Left hindlimb (tissue), 1 donor: ENCODE measurements around the gene BPHL.
"Not testable (repeated sequence)": the region's sequence is repeated elsewhere in the genome, so short reads cannot be mapped to it uniquely, and the experiment has no call there.

Experiments
- DNase-seq: peaks from one replicate; pipeline ENCODE4 v3.0.0-alpha.2; 2018

The BPHL gene

DNA sequence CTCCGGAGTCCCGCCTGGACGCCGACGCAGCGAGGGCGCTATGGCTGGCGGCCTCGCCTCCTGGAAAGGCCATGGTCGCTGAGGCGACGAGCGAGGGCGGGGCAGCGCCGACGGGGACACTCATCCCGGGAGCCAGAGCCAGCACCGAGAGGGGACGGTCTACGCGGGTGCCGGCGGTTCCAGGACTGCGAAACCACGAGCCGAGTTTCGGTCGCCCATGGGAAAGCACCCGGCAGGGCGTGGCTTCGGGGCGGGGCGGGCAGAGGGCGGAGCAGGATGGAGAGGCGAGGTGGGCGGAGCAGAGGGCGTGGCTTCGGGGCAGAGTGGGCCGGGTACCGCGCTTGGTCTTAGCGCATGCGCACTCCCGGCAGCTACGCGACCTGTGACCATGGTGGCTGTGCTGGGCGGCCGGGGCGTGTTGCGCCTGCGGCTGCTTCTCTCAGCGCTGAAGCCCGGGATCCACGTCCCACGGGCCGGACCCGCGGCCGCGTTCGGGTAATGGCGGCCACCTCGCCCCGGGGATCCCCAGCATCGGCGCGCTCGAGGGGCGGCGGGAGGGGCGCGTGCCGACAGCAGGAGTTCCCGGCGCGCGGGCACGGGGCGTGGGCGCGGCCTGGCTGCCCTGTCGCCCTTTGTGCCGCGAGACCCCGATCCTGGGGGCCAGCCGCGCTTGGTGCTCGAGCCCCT is at the start of gene BPHL:
BPHL (plus strand) TSS at position 359 of the 687 bp plus-strand sequence; CDS start at position 389, 30 bp downstream.
- DNase-seq: peak; percentile 98

GRCh38 chr6:3071568-3071967 is 46.9 kb upstream of the BPHL start:
- DNase-seq: no peak

DNA sequence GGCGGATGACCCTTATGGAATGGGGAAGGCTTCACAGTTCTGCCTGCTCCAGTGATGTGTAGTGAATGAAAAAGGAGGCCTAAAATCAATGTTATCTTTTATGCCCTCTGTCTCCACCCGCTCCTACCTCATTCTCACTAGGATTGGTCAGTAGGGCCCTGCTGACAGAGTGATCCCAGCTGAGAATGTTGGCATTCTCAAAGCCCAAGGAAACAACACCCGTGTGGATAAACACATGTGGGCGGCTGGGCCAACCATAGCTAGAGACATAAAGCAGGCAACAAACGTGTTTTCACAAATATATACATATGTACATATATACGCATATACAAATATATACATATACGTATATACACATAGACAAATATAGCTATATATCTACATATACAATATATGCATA is 45.7 kb upstream of the BPHL start:
- no peak for DNase-seq

DNA sequence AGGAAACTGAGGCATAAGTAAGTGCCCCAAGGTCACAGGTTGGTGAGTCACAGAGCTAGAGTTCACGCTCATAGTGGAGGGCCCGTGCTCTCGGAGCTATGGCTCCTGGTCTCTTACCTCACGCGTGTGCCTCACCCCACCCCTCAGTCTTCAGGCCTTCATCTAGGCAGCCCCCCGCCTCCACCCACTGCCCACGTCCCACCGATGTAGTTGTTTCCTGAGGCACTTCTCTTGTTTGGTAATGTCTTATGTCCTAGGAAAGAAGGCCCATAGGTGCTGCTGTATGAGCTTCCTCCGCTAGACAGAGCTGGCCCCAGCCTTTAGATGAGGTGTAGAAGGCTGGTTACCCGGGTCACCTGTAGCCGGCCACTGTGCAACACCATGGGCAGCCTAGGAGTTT is 45.1 kb upstream of the BPHL start:
- DNase-seq: no peak

GRCh38 chr6:3075772-3076113 is 42.8 kb upstream of the BPHL start:
- DNase-seq: no peak

DNA sequence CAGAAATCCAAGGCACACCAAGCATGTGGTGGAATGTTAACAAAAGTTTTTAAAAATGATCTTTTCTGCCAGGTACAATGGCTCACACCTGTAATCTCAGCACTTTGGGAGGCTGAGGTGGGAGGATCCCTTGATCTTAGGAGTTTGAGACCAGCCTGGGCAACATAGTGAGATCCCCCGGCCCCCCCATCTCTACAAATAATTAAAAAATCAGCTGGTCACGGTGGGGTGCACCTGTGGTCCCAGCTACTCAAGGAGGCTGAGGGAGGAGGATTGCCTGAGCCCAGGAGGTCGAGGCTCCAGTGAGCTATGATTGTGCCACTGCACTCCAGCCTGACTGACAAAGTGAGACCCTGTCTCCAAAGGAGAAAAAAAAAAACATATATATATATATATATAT is 42.2 kb upstream of the BPHL start:
- no peak for DNase-seq

DNA sequence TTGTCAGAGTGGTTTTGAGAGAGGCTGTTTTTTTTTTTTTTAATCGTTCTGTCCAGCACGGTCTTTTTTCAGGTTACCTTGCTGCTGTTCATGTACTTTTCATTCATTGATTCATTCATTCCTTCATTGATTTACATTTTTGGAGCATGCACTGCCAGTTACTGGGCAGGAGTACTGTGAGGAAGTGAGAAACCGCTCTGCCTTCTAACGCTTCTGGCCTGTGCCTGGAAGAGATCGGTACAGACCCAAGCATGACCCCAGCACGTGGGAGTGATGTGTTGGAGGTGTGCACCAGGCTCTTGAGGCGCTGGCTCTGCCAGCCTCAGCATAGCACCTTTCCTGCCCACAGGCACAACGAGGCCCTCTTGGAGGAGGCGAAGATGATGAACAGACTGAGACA is 41.1 kb upstream of the BPHL start:
- no peak for DNase-seq

DNA sequence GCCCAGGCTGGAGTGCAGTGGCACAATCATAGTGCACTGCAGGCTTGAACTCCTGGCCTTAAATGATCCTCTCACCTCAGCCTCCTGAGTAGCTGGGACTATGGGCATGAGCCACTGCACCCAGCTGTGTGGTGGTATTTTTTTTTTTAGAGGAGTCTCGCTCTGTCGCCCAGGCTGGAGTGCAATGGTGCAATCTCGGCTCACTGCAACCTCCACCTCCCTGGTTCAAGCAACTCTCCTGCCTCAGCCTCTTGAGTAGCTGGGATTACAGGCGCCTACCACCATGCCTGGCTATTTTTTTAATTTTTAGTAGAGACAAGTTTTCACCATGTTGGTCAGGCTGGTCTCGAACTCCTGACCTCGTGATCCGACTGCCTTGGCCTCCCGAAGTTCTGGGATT is 39.6 kb upstream of the BPHL start:
- DNase-seq: not testable (repeated sequence)

- DNase-seq: no peak
These were observed 38.8 kb upstream of the BPHL start for GRCh38 chr6:3079682-3080081.

DNA sequence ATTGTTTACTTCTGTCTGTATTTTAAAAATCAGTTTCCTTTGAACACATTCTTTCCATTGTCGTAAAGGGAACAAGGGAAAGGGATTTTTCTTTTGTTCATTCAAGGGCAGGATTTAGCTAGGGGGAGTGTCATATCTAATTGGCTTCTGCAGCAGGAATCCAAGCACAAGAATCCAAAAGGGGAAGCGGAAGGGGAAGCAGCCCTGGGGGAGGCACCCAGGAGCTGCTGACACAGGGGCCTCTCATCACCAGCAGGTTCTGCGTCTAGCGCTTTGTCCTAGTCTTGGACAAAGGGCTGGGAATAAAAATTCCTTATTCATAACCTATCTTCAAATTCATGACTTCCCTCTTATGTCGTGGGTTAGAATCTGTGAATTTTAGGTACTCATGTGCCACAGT is 36.6 kb upstream of the BPHL start:
- no peak for DNase-seq

DNA sequence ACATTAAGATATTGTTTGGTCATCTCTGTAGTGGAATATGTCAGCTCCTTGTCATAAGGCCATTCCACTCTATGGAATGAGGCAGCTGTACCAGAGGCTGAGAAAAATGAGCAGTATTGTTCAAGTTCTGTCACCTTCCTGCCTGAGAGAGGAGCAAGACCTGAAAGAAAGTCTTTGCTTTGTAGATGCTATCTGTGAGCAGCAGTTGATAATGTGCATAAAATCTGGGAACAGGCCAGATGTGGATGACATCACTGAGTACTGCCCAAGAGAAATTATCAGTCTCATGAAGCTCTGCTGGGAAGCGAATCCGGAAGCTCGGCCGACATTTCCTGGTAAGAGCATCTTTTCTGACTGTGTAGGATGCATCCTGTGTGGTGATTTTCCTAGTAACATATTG is 33.4 kb upstream of the BPHL start:
- DNase-seq: no peak

DNA sequence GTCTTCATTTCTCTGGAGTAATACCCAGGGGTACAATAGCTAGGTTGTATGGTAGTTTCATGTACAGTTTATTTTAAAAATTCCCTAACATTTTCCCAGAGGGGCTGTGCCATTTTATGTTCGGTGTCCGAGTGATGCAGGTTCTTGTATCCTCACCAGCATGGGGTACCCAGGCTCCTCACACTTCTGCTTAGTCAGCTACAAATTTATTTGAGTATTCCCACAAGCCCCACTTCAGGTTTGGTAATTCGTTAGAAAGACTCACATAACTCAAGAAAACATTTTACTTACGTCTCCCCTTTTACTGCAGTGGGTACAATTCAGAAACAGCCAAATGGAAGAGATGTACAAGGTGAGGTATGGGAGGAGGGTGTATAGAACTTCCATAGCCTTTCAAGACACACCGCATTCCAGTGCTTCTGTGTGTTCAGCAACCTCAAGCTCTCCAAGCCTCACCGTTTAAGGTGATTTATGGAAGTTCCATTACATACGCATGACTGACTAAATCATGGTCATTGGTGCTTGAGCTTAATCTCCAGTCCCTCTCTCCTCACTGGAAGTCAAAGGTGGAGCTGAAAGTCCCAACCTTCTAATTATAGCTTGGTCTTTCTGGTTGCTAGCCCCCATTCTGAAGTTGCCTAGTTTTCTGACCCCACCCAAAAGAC is 32.1 kb upstream of the BPHL start:
- no peak for DNase-seq

DNA sequence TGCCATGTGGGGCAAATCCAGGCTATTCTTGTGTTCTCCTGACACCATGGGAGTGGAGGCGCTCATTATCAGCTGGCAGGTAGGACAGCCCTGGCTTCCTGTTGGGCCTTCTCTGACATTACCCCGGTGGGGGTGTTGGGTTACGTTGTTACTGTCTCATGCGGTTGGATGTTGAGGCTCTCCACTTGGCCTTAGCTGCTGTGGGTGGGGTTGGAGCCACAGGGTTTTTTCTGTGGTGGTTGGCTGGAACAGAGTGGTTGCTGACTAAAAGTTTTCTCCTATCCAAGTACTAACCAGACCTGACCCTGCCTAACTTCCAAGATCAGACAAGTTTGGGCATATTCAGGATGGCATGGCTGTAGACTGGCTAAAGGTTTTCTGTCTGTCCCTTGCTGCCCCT is 30.1 kb upstream of the BPHL start:
- DNase-seq: peak; percentile 41

- DNase-seq: peak; percentile 42
These were observed 29.5 kb upstream of the BPHL start for GRCh38 chr6:3088968-3089367.

GRCh38 chr6:3090013-3090412 is 28.5 kb upstream of the BPHL start:
- no peak for DNase-seq

- DNase-seq: no peak
These were observed 23.7 kb upstream of the BPHL start for GRCh38 chr6:3094815-3095214.

GRCh38 chr6:3102875-3103274 is 15.6 kb upstream of the BPHL start:
- DNase-seq: no peak

- DNase-seq: no peak
These were observed 9.6 kb upstream of the BPHL start for GRCh38 chr6:3108746-3109414.

- DNase-seq: no peak
These were observed 8.8 kb upstream of the BPHL start for GRCh38 chr6:3109761-3110160.

- DNase-seq: no peak
These were observed 4.1 kb upstream of the BPHL start for GRCh38 chr6:3114377-3114776.

GRCh38 chr6:3117912-3118352 is 579 bp upstream of the BPHL start:
- DNase-seq: no peak

DNA sequence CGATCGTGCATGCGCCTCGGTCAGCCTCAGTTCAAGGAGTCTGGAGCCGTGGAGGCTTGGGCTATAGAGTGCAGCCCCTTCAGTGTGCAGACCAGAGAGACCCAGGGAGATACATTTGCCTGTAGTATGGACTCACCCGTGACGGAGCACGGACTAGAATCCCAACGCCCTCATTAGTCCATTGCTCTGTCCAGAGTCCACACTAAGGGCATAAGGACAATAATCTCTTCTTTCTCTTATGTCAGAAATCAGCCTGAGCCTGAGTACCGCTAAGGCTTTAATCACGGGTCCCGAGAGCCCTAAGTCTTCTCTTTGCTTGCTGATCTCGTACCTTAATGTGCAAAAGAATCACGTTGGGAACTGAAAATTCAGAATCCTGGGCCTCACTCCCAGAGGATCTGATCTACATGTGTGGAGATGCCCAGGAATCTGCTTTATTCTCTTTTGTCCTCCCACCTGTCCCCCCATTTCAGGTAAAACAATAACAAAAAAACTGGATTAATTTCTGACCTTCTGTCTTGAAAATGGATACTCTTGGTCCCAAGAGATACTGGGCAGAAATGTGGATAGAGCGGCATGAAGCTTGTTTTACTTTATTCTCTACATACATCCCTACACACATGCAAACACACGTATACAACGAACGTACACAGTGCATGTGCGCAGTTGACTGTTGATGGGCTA is 671 bp downstream of the BPHL start:
- no peak for DNase-seq

DNA sequence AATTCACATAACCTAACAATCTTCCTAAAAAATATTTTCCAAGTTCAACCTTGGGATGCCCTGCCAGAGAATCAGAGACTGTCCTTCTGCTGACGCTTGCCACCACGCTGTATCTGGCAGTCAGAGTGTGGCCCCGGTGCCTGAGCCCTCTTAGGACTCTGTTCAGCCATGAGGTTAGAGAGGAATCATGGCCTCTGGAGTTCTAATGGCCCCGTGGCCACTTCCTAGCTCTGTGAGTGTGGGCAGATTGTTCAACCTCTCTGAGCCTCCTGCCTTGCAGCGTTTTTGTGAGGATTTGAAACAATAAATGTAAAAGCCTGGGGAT is 2.2 kb downstream of the BPHL start:
- no peak for DNase-seq

DNA sequence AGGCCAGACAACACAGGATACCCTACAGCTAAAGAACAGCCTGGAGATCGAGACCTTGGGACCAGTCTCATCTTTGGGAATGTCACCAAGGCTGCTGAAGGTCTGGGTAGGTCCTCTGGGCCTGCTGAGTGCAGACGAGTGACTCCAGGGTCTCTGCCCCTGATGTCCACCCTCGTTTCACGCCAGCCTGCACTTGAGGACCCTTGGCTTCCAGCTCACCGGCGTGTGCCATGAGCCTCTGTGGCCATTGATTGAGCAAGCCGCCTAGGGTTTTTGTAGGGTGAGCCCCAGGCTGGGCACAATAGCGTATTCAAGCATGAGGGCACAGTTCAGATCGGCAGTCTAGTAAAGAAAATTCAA is 4.3 kb downstream of the BPHL start:
- no peak for DNase-seq
